ENCODE data around the gene OR2J2.
"Not testable (repeated sequence)": the region's sequence is repeated elsewhere in the genome, so short reads cannot be mapped to it uniquely, and the experiment has no call there.

DNA sequence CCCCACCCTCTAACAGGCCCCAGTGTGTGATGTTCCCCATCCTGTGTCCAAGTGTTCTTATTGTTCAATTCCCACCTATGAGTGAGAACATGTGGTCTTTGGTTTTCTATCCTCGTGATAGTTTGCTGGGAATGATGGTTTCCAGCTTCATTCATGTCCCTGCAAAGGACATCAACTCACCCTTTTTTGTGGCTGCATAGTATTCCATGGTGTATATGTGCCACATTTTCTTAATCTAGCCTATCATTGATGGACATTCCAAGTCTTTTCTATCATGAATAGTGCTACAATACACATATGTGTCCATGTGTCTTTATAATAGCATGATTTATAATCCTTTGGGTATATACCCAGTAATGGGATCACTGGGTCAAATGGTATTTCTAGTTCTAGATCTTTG, 15.5 kb upstream of the OR2J2 start:
- not testable (repeated sequence) for TF ChIP-seq POLR2AphosphoS5, POLR2A (IDR thresholded peaks at IDR 0.05)
- TF ChIP-seq, protein P1, sequence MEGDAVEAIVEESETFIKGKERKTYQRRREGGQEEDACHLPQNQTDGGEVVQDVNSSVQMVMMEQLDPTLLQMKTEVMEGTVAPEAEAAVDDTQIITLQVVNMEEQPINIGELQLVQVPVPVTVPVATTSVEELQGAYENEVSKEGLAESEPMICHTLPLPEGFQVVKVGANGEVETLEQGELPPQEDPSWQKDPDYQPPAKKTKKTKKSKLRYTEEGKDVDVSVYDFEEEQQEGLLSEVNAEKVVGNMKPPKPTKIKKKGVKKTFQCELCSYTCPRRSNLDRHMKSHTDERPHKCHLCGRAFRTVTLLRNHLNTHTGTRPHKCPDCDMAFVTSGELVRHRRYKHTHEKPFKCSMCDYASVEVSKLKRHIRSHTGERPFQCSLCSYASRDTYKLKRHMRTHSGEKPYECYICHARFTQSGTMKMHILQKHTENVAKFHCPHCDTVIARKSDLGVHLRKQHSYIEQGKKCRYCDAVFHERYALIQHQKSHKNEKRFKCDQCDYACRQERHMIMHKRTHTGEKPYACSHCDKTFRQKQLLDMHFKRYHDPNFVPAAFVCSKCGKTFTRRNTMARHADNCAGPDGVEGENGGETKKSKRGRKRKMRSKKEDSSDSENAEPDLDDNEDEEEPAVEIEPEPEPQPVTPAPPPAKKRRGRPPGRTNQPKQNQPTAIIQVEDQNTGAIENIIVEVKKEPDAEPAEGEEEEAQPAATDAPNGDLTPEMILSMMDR (IDR thresholded peaks at IDR 0.05), result not testable (repeated sequence)

All from transverse colon (tissue), 4 donors.